HG02623 (cell line): ENCODE measurements around the gene JTB.

Experiments used
- ATAC-seq: cut with Tn5 transposase; IDR thresholded peaks from one replicate; pipeline ENCODE4 v1.9.1; 2021; ENCODE audit warnings: moderate library complexity; ENCODE audit not compliant: unreplicated experiment

JTB gene

GRCh38 chr1:153933955-153934354 lies 43.5 kb downstream of the JTB start:
- ATAC-seq, result no peak

- no peak for ATAC-seq
Observed at GRCh38 chr1:153933430-153933829, 44.0 kb downstream of the JTB start.

GRCh38 chr1:153932156-153933131 lies 45.0 kb downstream of the JTB start:
- ATAC-seq, result no peak

GRCh38 chr1:153929981-153930948 lies 47.2 kb downstream of the JTB start:
- no peak for ATAC-seq

GRCh38 chr1:153929426-153929825 lies 48.0 kb downstream of the JTB start:
- ATAC-seq, result no peak

GRCh38 chr1:153928791-153929341 lies 48.6 kb downstream of the JTB start:
- ATAC-seq, result no peak

- no peak for ATAC-seq
Observed at GRCh38 chr1:153928245-153928644, 49.2 kb downstream of the JTB start.

- ATAC-seq, result no peak
Observed at GRCh38 chr1:153926405-153926804, 51.1 kb downstream of the JTB start.
